Measurements from ENCODE around the gene CHCHD10. TPM values are rescaled to one million over a fixed set of nuclear protein-coding genes. Genes with fewer than 3 reads are reported as not detected.

Gene CHCHD10
- total and polyA plus RNA-seq, 2 of the 13 experiments (the other 11 are each of a cell fraction or from before 2014, with no cell fraction given): 37.0 to 62.8 TPM

- in situ Hi-C loops (cut with HindIII; ENCODE audit: extremely low pct_ligation_motif_present, low pct_unique_long_range_greater_than_20kb) (no loop called here), intact Hi-C loops (cut with micrococcal nuclease; ENCODE audit: unreplicated experiment) (no loop called here)
- Histone ChIP-seq H3K9ac (ENCODE audit: insufficient read depth, low read depth, low read length) (no peak overlapping the region), H3K4me3 (replicated peaks in 1 of 3; ENCODE audit: insufficient read depth in 1 of 3, low read depth in 2 of 3, low read length in 3 of 3) (no peak overlapping the region), H4K20me1 (ENCODE audit: insufficient read depth, low read length) (no peaks in the 10 kb centered on the region), H3K27ac (ENCODE audit: extremely low read length, insufficient read depth, low read length) (no peak overlapping the region), H3K36me3 (replicated peaks in 1 of 2; ENCODE audit: control insufficient read depth in 1 of 2, insufficient read depth in 2 of 2, low read length in 2 of 2) (peaks cover 11 to 28% of the 10 kb centered on the region in 2 experiments; a peak in 3 of 5 replicates), H3K9me3 (ENCODE audit: low read length) (no peaks in the 10 kb centered on the region), H3K4me1 (ENCODE audit: insufficient read depth, low read length) (peaks cover 1% of the 10 kb centered on the region), H3K79me2 (ENCODE audit: insufficient read depth, low read length) (peaks cover 1% of the 10 kb centered on the region), H3K4me2 (ENCODE audit: low read depth, low read length) (no peak overlapping the region), H3K27me3 (ENCODE audit: control insufficient read depth in 1 of 2, insufficient read depth in 2 of 2, low read length in 2 of 2) (no peaks in the 10 kb centered on the region), H2AFZ (ENCODE audit: low read length) (no peak overlapping the region)
- ChIA-PET CTCF (ENCODE audit: low intra/inter-chr PET ratio, low total read pairs) (no interaction called here), POLR2A (no interaction called here)
- DNase-seq (ENCODE audit: low spot score): no peak
- BruUV-seq (replicated peaks): TSS peak; percentile 28
- WGBS (ENCODE audit: low lambda C conversion rate): 98% methylated on average over 7 of the region's 14 CpGs
- no peak for FAIRE-seq
- no peak for ATAC-seq
- no peak for TF ChIP-seq BRCA1 (CRISPR knock-in tag; IDR thresholded peaks at IDR 0.05)
These were observed 23.3 kb downstream of the CHCHD10 start for GRCh38 chr22:23744485-23744884.

GRCh38 chr22:23744001-23744400 is 23.8 kb downstream of the CHCHD10 start:
- Histone ChIP-seq H3K4me3 (replicated peaks in 1 of 3; ENCODE audit: insufficient read depth in 1 of 3, low read depth in 2 of 3, low read length in 3 of 3) (no peak overlapping the region), H3K27me3 (ENCODE audit: control insufficient read depth in 1 of 2, insufficient read depth in 2 of 2, low read length in 2 of 2) (no peaks in the 10 kb centered on the region), H2AFZ (ENCODE audit: low read length) (no peak overlapping the region), H3K9ac (ENCODE audit: insufficient read depth, low read depth, low read length) (no peak overlapping the region), H4K20me1 (ENCODE audit: insufficient read depth, low read length) (no peaks in the 10 kb centered on the region), H3K4me2 (ENCODE audit: low read depth, low read length) (no peak overlapping the region), H3K9me3 (ENCODE audit: low read length) (no peaks in the 10 kb centered on the region), H3K36me3 (replicated peaks in 1 of 2; ENCODE audit: control insufficient read depth in 1 of 2, insufficient read depth in 2 of 2, low read length in 2 of 2) (peaks cover 11 to 28% of the 10 kb centered on the region in 2 experiments; a peak in 3 of 5 replicates), H3K4me1 (ENCODE audit: insufficient read depth, low read length) (no peaks in the 10 kb centered on the region), H3K79me2 (ENCODE audit: insufficient read depth, low read length) (peaks cover 1% of the 10 kb centered on the region), H3K27ac (ENCODE audit: extremely low read length, insufficient read depth, low read length) (no peak overlapping the region)
- DNase-seq (ENCODE audit: low spot score) (no peak), ATAC-seq (no peak), FAIRE-seq (no peak)
- POLR2A ChIA-PET: no interaction called here
- intact Hi-C loops (cut with micrococcal nuclease; ENCODE audit: unreplicated experiment): no loop called here
- no TSS peak for BruUV-seq (replicated peaks)
- 95% methylated on average over 11 of the region's 13 CpGs for WGBS (ENCODE audit: low lambda C conversion rate)
- no peak for TF ChIP-seq ZFP37 (CRISPR knock-in tag; IDR thresholded peaks at IDR 0.05; ENCODE audit: borderline replicate concordance)
- no peak for TF ChIP-seq ZNF30 (CRISPR knock-in tag; IDR thresholded peaks at IDR 0.05)
- no peak for TF ChIP-seq CENPX (CRISPR knock-in tag; IDR thresholded peaks at IDR 0.05)
- TF ChIP-seq ZNF264 (CRISPR knock-in tag; IDR thresholded peaks at IDR 0.05): no peak
- TF ChIP-seq ZNF512B (CRISPR knock-in tag; IDR thresholded peaks at IDR 0.05; ENCODE audit: borderline replicate concordance): no peak
- no peak for TF ChIP-seq ZXDC (CRISPR knock-in tag; IDR thresholded peaks at IDR 0.05)
- TF ChIP-seq NRL (CRISPR knock-in tag; IDR thresholded peaks at IDR 0.05; ENCODE audit: borderline replicate concordance): no peak
- no peak for TF ChIP-seq ZNF34 (CRISPR knock-in tag; IDR thresholded peaks at IDR 0.05; ENCODE audit: borderline replicate concordance)
- CTCF ChIA-PET (ENCODE audit: low intra/inter-chr PET ratio, low total read pairs): no interaction called here
- in situ Hi-C loops (cut with HindIII; ENCODE audit: extremely low pct_ligation_motif_present, low pct_unique_long_range_greater_than_20kb): no loop called here
